ENCODE data around the gene MYOM3.

Gene MYOM3

DNA sequence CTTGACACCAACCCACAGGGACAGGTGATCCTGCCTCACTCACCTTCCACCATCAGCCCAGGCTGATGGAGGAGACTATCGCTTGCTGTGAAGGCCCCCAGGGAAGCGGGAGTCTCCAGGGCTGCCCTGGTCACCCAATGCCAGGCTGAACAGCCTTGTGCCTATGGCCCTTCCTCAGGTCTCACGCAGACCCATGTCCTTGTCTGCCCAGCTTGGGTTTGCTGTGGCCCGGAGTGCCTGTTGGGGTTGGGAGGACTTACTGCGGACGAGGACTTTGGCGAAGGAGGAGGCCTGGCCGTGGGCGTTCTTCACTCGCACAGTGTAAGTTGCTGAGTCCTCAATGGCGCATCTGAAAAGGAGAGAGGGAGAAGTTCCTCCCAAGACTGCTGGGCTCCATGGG is 14.3 kb downstream of the MYOM3 start:
- DNase-seq, result no peak

DNA sequence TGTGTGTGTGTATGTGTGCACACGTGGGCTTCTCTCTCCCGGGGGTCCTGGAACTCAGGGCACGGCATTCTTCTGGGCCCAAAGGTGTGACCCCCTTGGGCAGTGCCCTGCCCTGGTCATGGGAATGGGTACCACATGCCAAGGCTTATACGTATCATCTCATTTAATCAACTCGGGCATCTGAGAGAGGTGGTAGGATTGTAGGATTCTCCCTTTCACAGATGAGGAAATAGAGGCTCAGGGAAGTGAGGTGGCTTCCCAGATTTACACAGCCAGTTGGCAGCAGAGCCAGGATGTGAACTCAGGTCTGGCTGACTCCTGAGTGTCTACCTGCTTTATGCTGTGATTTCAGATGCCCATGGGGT is 15.2 kb downstream of the MYOM3 start:
- no peak for DNase-seq

DNA sequence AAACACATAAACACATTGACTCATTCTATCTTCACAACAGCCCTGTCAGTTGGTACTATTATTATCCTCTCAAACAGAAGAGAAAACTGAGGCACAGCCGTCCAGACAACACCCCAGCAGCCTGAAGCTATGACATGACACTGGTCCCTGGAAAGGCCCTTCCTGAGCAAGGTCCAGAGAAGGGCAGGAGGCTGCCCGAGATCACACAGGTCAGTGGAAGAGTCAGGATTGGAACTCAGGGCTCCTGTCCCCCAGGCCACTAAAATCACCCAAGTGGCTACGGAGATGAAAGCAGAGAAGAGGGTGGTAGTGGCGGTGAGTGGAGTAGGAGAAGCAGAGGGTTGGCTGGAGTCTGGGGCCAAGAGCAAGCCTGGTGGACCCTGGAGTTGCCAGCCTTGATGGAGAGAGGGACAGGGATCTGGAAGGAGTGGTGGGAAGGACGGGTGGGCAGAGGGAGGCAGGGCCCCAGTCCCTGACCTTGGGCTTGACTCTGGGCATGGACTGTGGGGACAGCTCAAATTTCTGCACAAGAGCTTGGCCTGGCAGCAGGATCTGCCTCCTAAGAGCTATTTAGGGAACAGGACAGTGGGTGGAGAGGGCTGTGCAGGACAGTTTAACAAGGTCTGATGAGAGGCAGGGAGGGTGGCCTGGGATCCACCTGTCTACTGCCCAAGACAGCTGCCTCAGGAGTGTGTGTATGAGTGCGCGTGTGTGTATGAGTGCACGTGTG is 15.8 kb downstream of the MYOM3 start:
- DNase-seq, result no peak

DNA sequence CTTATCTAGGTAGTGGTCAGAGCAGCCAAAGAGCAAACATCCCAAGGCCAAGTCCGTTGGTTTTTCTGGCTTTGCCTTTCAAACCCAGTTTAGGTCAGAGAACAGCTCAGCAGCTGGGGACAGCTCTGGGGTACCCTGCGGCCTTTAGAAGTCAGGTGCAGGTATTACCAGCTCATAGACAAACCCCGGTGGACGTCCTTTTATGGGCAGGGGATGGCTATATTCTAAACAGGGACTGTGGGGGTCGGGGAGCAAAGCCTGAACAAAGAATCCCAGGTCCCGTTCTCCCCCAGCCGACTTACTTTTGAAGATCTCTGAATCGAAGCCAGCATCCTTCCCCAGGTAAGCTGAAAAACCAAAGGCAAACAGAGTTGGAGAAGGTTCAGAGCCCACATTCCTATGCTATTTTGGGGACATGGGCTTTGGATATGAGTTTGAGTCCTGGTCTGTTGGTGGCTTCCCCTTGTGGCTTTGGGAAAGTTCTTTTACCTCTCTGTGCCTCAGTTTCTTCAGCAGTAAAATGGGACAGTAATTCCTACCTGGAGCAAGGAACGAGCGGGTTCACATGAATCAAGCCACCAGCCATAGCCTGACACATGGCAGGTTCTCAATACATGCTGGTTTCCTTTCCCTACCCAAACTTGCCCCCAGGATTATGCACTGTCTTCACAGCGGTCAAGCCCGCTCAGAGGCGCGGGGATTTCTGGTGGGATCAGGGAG is 16.6 kb downstream of the MYOM3 start:
- DNase-seq, result no peak

DNA sequence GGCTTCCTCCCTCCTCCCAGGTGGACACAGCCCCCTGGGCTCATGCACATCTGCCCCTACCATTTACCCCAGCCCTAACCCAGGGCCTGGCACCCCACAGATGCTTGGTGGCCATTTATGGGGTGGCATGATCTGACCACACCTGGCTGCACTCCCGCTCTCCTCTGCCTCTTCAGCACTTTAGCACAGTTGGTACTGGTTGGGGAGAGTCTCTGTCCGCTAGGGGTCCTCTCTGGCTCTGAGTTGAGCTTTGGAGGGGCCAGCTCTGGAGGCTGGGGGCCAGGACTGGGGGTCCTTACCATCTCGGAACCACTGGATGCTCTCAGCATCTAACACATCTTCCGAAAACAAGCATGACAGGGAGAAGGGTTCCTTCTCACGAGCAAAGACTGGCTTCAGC is 17.4 kb downstream of the MYOM3 start:
- no peak for DNase-seq

DNA sequence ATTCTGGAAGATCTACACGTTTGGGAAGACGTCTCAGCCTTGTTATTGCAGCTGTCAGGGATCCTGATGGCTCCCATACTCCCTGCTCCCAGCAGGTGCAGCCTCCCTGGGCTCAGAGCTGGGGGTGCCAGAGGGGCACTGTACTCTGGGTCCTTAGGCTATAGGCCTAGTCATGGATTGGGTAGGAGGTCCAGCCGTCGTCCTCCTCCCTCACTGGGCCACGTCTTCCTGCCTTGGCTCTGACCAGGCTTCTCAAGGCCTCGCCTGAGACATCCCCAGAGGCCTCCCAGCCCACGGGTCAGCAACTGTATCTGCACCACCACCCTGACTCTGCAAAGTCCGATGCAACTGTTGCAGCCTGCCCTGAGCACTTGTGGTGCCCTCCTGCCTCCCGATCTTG is 18.2 kb downstream of the MYOM3 start:
- no peak for DNase-seq

DNA sequence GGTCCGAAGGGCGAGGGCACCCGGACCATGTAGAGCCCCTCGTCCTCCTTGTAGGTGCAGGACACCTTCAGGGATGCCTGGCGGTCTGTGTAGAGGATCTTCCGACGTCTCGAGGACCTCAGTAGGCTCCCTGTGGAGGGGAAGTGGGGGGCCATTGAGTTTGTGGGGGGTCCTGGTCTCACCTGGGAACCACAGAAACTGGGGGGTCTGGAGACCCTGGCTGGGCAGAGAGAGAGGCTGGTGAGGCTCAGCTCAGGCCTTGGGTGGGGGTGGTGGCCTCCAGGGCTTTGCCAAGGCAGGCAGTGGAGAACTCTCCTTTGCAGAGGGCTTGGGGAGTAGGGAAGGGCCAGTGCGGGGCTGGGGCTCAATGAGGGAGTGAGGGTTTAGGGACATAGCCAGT is 19.0 kb downstream of the MYOM3 start:
- no peak for DNase-seq

DNA sequence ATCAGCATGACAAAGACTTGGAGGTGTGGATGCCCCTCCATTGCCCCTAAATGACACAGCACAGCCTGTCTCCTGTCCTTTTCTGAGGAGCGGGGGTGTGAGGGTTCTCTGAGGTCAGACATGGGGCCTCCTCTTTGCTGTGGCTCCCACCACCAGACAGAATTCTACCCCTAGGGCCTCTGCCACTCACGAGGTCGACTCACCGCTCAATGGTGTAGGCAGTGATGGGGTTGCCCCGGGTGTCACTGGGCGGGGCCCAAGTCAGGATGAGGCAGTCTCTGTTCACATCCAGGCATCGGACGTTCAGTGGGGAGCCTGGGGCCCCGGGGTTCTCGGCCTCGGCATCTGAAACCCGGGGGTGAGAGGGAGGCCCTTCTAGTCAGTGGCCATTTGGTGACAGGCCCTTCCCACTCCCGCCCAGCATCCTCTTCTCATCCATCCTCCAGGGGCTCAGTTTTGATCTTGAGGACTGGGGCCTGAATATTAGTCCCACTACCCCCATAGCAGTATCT is 19.9 kb downstream of the MYOM3 start:
- no peak for DNase-seq

DNA sequence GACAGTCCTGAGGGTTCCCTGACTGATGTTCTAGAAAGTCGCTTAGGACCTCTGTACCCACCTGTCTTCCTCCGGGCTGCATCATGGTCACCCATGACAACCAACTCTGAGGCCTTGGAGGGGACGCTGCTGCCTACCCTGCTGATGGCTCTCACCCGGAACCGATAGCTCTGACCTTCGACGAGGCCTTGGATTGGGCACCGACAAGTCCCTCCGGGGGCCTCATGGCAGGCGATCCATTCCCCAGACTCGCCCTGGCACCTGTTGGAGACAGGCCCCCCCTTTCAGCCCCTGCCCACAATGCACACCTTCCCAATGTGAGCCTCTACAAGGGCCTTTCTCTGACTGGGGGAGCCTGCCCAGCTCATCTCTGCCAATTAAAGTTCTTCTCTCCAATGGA is 21.2 kb downstream of the MYOM3 start:
- no peak for DNase-seq

DNA sequence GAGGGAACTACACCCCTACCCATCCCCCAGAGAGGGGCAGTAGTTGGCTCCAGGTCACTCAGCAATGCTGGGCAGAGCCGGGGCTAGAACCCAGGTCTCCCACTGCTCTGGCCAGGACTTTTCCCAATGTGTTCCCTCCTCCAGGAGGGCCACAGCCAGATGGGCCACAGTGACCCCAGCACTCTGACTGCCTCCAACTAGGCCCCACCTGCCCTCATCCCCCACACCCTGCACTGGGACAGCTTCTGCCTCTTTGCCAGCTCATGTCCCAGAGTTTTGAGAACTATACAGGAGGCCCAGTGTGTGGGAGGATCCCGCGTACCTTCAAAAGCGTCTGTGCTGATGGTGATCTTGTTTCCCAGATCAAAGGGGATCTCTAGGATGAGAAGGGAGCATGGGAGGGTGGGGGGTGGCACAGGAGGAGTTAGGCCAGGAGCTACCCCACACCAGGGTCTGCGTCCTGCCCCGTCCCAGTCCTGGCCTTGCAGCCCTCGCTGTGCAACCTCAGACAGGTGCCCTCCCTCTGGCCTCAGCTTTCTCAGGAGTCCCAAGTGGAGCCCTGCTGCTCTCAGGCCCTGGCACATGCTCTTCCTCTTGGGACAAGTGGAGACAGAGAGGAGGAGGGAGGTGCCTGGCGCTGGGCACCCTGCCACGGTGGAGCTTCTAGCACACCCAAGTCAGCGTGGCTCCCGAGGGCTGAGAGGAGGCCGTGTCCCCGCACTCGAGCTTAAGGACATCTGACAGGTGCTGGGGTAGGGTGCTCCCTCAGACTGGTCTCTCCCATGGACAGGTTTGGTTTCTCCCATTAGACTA is 22.0 kb downstream of the MYOM3 start:
- DNase-seq, result no peak

DNA sequence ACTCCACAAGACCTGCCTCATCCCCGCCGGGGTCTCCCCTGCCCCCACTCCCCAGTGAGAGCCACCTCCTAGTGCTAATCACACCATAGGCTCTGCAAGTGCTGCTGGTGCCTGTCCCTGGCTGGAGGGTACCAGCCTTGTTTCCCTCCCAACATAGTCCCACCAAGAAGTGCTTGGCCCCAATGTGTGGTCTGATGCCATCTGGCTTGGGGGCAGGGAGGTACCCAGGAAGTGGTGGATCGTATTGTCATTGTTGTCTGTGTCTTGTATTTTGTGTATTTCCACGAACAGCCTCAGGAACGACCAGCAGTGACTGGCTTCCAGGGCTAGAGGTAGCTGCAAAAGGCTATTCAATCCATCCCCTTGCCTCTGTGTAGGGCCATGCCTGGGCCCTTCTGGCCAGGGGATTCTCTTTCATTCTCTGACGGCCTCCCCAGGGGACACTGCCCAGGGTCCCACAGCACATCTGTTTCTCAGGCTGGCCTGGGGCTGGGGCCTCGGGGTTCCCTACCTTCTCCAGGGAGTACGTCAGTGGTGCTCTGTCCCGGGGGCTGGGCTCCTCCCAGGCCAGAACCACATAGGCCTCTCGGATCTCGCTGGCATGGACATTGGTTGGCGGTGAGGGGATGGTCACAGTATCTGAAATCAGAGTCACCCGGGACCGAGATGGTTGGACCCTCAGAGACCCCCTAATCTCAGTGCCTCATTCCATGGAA is 22.8 kb downstream of the MYOM3 start:
- DNase-seq, result no peak

DNA sequence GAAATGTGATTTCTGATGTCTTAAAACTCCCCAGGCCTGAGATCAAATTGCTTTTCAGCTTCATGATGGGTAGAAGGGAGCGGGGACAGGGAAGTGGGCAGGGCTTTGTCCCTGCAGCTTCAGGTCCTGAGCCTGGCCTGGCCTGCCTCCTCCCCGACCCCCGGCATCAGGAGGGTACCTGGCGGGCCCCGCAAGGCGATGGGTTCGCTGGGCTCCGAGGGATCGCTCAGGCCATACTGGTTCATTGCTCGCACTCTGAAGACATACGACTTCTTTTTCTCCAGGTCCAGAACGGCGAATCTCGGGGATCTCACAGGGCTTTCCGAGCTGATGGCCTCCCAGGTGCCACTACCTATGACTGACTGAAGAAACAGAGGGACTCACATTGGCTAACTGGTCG is 25.5 kb downstream of the MYOM3 start:
- DNase-seq, result no peak

DNA sequence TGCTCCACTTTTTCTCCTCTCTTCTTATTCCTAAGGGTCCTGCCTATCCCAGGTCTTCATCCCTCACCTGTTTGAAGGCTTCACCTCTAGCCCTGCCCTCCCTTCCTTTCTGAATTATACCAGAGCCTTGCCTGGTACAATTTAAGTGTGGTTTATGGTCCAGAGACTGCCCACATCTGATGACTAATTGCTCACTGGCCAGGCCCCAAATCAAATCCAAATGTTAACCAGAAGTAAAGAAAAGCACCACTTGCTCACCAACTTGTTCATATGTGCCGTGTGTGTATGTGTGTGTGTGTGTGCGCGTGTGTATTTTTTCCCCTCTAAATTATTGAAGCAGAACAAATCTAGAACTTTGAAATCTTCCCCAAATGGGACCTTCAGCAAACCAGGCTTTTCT is 26.4 kb downstream of the MYOM3 start:
- DNase-seq, result no peak

DNA sequence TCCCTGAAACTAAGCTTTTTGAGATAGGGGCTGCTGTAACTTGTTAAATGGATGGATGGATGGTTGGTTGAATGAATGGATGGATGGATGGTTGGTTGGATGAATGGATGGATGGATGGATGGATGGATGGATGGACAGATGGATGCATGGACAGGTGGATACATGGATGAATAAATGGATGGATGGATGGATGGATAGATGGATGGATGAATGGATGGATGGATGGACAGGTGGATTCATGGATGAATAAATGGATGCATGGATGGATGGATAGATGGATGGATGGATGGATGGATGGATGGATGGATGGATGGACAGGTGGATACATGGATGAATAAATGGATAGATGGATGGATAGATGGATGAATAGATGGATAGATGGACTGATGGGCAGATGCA is 26.9 kb downstream of the MYOM3 start:
- DNase-seq, result no peak

DNA sequence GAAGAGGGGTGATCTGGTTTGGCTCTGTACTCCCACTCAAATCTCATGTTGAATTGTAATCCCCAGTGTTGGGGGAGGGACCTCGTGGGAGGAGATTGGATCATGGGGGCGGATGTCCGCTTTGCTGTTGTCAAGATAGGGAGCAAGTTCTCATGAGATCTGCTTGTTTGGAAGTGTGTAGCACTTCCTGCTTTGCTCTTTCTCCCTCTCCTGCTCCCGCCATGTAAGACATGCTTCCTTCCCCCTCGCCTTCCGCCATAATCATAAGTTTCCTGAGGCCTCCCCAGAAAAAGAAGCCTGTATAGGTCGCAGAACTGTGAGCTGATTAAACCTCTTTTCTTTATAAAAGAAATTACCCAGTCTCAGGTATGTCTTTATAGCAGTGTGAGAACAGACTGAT is 27.9 kb downstream of the MYOM3 start:
- no peak for DNase-seq

DNA sequence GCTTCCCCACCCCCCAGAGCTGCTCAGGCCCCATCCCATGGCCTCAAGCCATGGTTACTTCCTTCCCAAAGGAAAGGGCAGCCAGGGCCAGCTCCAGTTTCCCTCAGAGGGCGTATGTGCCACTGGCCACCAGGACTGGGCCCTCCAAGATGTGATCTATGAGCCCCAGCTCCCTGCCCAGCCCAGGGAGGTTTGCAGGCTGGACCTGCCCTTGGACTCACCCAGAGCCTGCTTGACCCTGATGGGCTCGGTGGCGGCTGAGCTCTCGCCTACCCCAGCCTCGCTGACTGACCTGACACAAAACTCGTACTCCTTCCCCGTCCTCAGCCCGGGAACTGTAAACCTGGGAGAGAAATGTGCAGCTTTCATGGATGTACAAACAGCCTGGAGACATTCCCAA is 29.6 kb downstream of the MYOM3 start:
- no peak for DNase-seq

DNA sequence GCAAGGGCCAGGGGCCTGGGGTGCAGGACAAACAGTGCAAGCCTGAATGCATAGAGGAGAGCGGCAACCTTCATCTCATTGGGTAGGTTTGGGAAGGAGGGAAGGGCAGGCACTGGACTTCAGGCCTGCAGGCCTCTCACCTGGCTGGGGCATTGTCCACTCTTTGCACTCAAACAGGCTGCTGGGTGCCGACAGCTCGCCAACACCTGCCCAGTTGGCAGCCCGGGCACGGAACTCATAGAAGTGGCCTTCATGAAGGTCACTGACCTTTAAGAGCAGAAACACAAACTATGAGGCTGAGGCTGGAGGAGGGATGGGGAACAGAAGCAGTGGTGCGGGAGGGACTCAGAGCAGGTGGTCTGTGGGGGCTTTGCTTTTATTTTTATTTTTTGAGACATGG is 30.7 kb downstream of the MYOM3 start:
- no peak for DNase-seq

DNA sequence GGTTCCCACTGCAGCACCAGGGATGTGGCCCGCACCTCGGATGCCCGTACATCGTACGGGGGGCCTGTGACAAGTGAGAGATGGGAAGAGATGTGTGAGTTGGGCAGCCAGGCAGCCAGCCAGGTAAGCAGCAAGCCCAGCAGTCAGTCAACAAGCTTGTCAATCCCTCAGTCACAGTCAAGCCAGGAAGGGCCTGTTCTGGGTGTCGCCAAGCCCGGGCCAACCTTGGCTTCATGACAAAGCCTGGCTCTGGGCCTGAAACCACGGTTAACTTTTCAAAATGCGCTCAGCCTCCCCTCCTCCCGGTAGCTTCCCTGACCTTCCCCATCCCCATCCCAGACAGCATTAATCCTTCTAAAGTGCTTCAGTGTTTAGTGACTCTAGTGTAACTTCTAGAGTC is 31.8 kb downstream of the MYOM3 start:
- no peak for DNase-seq

DNA sequence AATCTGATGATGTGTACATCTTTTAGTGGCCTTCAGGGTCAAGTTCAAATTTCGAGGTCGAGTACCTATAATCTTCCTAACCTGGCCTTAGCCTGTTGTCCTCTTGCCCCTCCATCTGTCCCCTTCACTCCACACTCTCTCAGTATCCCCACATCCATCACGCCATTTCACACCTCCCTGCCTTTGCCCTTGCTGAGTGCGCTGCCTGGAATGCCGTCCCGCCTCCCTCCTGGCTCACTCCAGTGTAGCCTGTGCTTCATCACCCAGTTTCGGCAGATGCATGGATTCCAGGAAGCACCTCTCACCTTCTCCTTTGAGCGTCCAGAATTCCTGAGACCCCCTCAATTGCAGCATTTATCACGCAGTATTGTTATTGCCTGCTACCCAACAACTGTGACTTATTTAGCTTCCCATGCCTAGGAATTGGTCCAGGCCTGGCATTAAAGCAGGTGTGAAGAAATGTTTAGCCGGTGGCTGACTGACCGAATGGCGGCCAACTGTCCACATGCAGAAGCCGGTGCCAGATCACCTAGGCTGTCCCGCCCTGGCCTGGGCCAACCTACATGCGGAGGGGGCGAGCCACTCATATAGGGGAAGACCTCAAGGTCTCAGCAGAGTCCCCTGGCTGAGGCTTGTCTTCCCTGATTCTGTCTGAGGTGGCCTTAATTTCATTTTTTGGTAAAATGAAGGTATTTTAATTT is 34.5 kb downstream of the MYOM3 start:
- no peak for DNase-seq

DNA sequence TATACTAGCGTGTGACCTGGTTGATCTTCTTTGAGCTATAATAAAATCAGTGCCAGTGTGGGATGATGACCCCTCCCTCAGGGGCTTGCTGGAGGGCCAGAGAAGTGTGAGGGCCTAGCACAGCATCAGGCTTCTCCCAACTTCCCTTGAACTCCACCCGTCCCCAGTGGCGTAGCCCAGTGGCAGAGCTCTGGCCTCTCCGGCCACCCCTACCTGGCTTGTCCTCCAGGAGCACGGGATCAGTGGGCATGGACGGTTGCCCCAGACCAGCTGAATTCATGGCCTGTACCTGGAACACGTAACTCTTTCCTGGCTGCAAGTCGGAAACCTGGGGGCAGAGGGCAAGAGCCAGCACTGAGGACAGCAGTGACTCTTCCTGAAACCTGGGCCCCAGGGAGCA is 36.0 kb downstream of the MYOM3 start:
- DNase-seq, result no peak

DNA sequence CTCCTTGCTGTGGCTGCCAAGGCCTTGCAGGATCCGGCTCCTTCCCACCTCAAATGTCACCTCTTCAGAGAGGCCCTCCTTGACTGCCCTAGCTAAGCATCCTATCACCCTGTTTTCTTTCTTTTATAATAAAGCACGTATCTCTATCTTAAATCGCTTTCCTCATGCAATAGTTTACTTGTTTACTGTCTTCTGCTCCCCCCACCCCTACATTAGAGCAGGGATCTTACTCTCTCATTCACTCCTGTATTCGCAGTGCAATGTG is 36.4 kb downstream of the MYOM3 start:
- no peak for DNase-seq
